Activated naive CD8-positive, alpha-beta T cell (primary cell): ENCODE results near the gene PROK2.

Experiments
- H3K27ac Mint-ChIP-seq: one replicate; pipeline ENCODE4 v1.8.0; 2021; ENCODE audit warnings: mixed read lengths
- H3K27me3 Mint-ChIP-seq: one replicate; pipeline ENCODE4 v1.8.0; 2021; ENCODE audit warnings: mixed read lengths
- H3K36me3 Mint-ChIP-seq: one replicate; pipeline ENCODE4 v1.8.0; 2021; ENCODE audit warnings: mixed read lengths
- H3K4me1 Mint-ChIP-seq: one replicate; pipeline ENCODE4 v1.8.0; 2021; ENCODE audit warnings: low read depth, mixed read lengths
- H3K4me3 Mint-ChIP-seq: one replicate; pipeline ENCODE4 v1.8.0; 2021; ENCODE audit warnings: mild to moderate bottlenecking, mixed read lengths
- H3K9me3 Mint-ChIP-seq: one replicate; pipeline ENCODE4 v1.8.0; 2021; ENCODE audit warnings: low read depth, mixed read lengths

Gene PROK2

DNA sequence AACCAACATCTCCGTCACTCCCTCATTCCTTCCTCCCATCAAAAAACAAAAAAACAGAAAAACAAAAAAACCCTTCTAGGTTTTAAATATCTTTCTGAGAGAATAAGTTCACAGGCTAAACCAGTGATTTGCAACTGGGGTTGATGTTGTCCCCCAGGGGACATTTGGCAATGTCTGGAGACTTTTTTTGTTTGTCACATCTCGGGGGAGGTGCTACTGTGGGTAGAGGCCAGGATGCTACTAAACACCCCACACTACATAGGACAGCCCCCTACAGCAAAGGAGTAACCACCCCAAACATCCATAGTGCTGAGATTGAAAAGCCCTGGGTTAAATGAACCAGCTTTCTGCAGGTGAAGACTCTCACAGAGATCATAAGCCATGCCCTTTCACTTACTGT lies 17.0 kb upstream of the PROK2 start:
- H3K27me3 Mint-ChIP-seq = peaks cover 9% of the 10 kb centered on the region
- no peaks in the 10 kb centered on the region for H3K4me1 Mint-ChIP-seq
- H3K36me3 Mint-ChIP-seq = no peaks in the 10 kb centered on the region
- no peaks in the 10 kb centered on the region for H3K9me3 Mint-ChIP-seq
- H3K4me3 Mint-ChIP-seq = no peak overlapping the region
- H3K27ac Mint-ChIP-seq = no peak overlapping the region

DNA sequence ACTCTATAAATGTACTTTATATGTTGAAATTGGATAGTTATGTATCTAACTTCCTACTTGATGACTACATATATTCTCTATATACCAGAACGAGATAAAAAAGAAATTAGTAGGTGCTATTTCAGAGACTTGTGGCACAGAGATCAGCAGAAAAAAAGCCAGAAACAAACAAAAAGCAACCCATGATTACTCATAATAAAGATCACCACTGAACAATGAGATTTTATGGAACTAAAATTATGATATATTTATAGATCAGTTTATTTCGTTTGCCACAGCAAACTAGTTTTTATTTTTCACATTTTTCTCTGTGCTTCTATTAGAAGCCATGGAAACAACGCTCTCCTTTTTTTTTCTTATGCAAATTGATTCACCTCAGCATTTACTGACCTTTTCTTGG lies 15.1 kb upstream of the PROK2 start:
- peaks cover 9% of the 10 kb centered on the region for H3K27me3 Mint-ChIP-seq
- H3K36me3 Mint-ChIP-seq = no peaks in the 10 kb centered on the region
- no peak overlapping the region for H3K27ac Mint-ChIP-seq
- H3K4me3 Mint-ChIP-seq = no peak overlapping the region
- no peaks in the 10 kb centered on the region for H3K4me1 Mint-ChIP-seq
- no peaks in the 10 kb centered on the region for H3K9me3 Mint-ChIP-seq

DNA sequence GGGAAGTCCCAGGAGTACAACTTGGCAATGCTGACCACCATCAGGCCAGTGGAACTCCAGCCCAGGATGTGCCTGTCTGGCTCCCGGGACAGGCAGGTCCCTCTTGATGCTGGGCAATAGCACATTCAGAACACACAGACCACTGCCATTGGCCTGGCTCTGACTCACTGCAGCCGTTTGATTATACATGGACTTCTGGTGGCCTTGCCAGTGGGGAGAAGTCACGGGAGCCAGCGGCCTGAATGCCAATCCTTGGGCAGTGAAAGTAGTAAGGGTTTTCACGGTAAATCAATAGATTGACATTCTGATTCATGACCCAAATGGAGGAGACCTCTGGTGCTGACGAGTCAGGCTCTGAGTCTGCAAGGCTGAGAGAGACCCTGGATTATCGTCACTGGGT lies 12.5 kb upstream of the PROK2 start:
- H3K4me3 Mint-ChIP-seq = no peak overlapping the region
- H3K27ac Mint-ChIP-seq = no peak overlapping the region
- peaks cover 12% of the 10 kb centered on the region for H3K27me3 Mint-ChIP-seq
- H3K9me3 Mint-ChIP-seq = no peaks in the 10 kb centered on the region
- no peaks in the 10 kb centered on the region for H3K36me3 Mint-ChIP-seq
- no peaks in the 10 kb centered on the region for H3K4me1 Mint-ChIP-seq

DNA sequence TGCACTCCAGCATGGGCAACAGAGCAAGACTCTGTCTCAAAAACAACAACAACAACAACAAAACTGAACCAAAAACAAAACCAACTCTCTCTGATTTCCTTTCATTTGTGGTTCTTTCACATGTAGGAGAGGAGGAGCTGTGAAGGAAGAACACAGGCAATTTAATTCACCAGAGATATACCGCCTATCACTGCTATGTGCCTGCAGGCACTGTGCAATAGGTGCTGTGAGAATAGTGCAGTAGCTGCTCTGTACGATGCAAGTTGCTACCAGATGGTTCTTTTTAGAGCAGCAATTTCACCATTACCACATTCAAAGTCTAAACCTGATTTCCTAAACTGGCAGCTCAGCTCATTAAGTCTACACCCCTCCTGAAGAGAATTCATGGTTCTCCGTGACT lies 11.3 kb upstream of the PROK2 start:
- no peak overlapping the region for H3K27ac Mint-ChIP-seq
- H3K36me3 Mint-ChIP-seq = no peaks in the 10 kb centered on the region
- H3K9me3 Mint-ChIP-seq = no peaks in the 10 kb centered on the region
- H3K4me3 Mint-ChIP-seq = no peak overlapping the region
- no peaks in the 10 kb centered on the region for H3K4me1 Mint-ChIP-seq
- peaks cover 8% of the 10 kb centered on the region for H3K27me3 Mint-ChIP-seq

DNA sequence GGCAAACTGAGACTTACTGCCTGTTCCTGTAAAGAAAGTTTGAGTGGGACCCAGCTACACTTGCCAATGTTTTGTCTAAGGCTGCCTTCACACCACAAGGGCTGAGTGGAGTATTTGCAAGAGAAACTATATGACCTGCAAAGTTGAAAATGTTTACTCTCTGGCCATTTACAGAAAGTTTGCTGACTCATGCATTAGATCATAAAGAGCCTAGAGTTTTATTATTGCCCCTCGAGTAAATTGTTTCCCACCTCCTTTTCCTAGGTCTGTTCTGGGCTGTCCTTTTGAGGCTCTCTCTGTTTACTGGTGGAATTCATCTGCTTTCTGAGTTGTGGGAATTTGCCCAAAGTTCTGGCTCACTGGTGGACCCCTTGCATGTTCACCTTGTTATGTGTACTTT lies 6.7 kb upstream of the PROK2 start:
- Mint-ChIP-seq H3K36me3 (no peaks in the 10 kb centered on the region), H3K4me1 (no peaks in the 10 kb centered on the region), H3K9me3 (no peaks in the 10 kb centered on the region), H3K27ac (no peak overlapping the region), H3K4me3 (no peak overlapping the region), H3K27me3 (peaks cover 9% of the 10 kb centered on the region)

DNA sequence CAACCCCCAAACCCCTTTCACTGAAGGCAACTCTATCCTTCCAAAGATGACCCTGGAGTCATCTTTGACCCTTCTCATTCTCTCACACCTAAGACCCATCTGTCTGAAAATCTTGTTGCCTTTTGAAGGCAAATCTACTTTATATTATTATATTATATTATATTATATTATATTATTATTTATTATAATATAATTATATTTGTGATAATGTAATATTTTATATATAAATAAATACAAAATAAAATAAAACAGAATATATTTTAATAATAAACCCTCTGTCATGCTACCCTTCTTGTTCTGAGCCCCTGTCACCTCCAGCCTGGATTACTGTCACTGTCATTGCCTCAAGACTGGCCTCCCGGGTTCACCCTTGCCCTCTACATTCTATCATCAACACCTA lies 5.0 kb upstream of the PROK2 start:
- Mint-ChIP-seq H3K4me1 (peaks cover 7% of the 10 kb centered on the region), H3K27ac (no peak overlapping the region), H3K27me3 (peaks cover 13% of the 10 kb centered on the region), H3K36me3 (no peaks in the 10 kb centered on the region), H3K4me3 (no peak overlapping the region), H3K9me3 (no peaks in the 10 kb centered on the region)

DNA sequence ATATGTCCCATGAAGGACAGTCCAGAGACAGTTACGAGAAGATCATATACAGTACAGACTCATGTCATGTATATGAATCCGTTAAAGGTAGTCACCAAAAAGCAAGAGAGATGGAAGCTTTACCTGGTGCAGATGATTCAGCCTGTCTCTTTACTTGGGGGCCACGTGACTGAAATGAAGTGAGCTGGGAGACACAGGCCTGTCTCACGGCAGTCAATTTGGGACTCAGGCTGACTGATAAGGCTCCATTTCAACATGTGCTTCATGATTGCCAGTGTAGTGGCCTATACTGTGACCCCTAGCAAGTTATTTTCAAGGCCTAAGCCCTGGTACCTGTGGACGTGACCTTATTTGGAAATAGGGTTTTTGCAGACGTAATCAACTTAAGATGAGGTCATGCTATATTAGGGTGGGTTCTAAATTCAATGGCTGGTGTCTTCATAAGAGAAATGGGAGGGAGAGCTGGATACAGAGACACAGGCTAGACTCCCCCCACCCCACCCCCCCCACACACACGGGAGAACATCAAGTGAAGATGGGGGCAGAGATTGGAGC lies 3.0 kb upstream of the PROK2 start:
- Mint-ChIP-seq H3K4me1 (peaks cover 15% of the 10 kb centered on the region), H3K27ac (no peak overlapping the region), H3K4me3 (no peak overlapping the region), H3K9me3 (no peaks in the 10 kb centered on the region), H3K36me3 (no peaks in the 10 kb centered on the region), H3K27me3 (peaks cover 15% of the 10 kb centered on the region)

DNA sequence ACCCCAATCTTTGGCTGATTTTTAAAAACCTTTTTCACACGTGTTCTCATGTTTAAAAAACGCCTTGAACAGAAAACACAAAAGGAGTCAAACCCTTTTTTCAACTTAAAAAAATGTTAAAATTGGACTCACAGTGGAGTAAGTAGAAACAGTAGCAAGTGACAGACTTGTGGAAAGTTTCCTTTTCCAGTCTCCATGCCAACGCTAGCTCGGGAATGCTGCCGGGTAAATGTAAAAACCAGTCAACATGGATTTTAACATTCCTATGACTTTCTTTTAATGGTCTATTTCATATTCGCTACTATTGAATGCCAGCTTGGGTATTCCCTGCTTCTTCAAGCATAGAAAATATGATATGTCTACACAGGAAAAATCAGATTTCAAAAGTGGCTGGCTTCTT lies 1.6 kb upstream of the PROK2 start:
- Mint-ChIP-seq H3K4me3 (peak overlapping the region; percentile 82), H3K27ac (no peak overlapping the region), H3K9me3 (no peaks in the 10 kb centered on the region), H3K4me1 (peaks cover 15% of the 10 kb centered on the region), H3K36me3 (no peaks in the 10 kb centered on the region), H3K27me3 (peaks cover 24% of the 10 kb centered on the region)

DNA sequence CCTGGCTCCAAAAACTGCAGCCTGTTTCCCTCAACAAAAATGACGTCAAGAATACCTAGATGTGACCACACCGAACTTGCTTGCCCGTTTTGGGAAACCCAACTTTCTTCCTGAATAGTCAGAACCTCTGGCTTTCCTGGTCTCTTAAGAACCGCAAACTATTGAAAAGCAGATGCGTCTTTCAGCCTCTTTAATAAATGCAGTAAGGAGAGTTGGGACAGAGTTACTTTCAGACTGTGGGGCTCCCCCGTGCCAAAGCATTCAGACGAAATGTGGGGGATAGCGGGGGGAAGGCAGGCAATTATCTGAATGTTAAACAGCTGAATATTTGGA lies 1.2 kb upstream of the PROK2 start:
- H3K27ac Mint-ChIP-seq = peak overlapping the region; percentile 50
- no peaks in the 10 kb centered on the region for H3K36me3 Mint-ChIP-seq
- peaks cover 26% of the 10 kb centered on the region for H3K27me3 Mint-ChIP-seq
- peak overlapping the region; percentile 82 for H3K4me3 Mint-ChIP-seq
- peaks cover 15% of the 10 kb centered on the region for H3K4me1 Mint-ChIP-seq
- no peaks in the 10 kb centered on the region for H3K9me3 Mint-ChIP-seq

DNA sequence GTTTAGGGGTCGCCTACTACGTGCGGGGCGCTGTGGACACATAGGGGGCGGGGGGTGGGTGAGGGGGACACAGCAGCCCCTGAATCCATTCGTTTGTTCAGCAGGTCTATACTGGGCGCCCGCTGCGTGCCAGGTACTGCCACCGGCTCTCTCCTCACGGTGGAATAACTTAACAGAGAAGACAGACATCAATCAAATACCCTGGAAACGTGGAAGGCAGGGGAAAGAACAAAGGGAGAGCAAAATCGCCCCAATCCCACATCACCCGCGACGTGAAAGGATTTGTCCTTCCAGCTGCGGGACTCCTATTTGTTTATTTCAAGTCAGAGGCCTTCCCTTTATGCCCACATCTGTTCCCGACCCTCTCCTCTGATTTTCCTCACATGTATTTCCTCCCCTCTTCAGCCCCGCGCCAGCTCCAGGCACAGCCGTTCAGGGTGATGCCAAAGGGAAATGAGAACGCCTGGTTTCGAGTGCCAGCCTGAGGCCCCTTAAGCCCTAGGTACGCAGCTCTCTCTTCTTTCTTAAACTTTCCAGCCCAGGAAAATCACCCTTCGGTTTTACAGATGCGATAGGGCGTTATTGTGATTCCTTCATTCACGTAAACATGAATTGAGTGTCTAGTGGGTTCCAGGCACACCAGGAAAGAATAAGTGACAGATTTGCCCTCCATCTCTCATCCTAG lies 726 bp upstream of the PROK2 start:
- Mint-ChIP-seq H3K27me3 (peaks cover 29% of the 10 kb centered on the region), H3K4me3 (peak overlapping the region; percentile 82), H3K4me1 (peaks cover 16% of the 10 kb centered on the region), H3K27ac (peak overlapping the region; percentile 84), H3K36me3 (no peaks in the 10 kb centered on the region), H3K9me3 (no peaks in the 10 kb centered on the region)

DNA sequence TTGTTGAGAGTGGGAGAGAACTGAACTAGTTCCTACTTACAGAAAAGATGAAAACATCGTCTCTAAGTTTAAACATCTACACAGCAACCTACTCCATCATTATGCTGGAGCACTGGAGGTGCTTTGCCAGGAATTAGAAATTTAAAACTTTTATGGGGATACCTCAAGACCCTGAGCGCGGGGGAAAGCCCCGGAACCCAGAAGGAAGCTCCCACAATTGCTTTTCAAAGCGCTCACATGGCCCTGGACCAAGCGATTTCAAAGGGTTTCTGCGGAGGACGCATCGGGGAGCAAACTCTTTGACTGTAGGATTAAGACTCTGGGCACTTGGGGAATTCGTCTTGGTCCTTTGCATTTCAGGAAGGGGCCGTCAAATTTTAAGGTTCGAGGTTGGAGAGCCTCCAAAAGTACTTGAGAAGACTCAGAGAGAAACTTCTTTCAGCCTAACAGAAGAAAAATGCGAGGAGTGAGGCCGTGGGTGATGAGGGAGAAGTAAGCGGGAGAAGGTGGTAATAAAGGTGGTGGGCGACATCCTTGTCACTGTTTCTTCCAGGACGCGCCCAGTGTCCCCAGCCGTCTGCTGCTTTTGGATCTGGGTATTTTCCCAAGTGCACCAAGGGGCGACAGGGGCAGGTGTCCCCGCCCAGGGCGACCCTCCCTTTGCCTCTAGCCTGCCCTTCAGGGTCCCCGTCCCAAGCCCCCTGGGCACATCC lies 591 bp downstream of the PROK2 start:
- H3K9me3 Mint-ChIP-seq = no peaks in the 10 kb centered on the region
- peaks cover 35% of the 10 kb centered on the region for H3K27me3 Mint-ChIP-seq
- peak overlapping the region; percentile 70 for H3K27ac Mint-ChIP-seq
- H3K4me1 Mint-ChIP-seq = peaks cover 27% of the 10 kb centered on the region
- H3K4me3 Mint-ChIP-seq = peak overlapping the region; percentile 86
- H3K36me3 Mint-ChIP-seq = no peaks in the 10 kb centered on the region

DNA sequence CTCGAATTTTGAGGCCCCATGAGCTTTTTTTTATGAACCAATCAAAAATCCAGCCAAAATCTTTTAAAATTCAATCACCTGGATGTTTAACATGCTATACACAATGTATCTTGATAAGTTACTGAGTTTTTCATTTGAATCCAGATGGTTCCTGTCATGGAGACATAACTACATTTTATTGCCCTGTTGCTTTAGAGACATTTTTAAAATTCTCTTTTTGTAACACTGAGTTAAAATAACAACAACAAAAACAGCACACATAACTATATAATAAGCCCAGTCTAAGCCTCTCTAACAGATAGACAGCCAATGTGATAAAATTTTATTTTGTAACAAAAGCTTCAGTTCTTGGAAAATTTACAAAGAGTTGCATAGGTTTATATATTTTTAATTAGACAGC lies 1.8 kb downstream of the PROK2 start:
- H3K27me3 Mint-ChIP-seq = peaks cover 37% of the 10 kb centered on the region
- H3K4me3 Mint-ChIP-seq = no peak overlapping the region
- H3K9me3 Mint-ChIP-seq = no peaks in the 10 kb centered on the region
- peaks cover 27% of the 10 kb centered on the region for H3K4me1 Mint-ChIP-seq
- H3K36me3 Mint-ChIP-seq = no peaks in the 10 kb centered on the region
- H3K27ac Mint-ChIP-seq = no peak overlapping the region

DNA sequence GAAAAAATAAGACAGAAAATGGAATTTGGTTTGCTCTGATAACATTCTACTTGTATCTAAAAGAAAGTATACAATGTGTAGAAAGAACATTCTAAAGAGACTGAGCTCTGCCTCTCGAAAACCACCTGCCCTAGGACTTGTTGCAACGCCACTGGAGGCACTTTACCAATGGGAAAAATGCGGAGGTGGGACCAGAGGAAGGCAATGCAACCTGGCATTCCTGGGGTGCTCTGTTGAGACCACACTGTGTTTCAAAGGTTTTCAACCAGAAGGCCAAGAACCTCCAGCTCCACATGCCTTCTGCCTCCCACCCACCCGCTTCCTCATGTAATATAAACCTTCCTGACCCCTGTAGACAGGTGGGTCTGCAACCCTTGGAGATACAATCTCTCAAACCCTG lies 4.5 kb downstream of the PROK2 start:
- Mint-ChIP-seq H3K27me3 (peaks cover 29% of the 10 kb centered on the region), H3K4me1 (peaks cover 22% of the 10 kb centered on the region), H3K36me3 (no peaks in the 10 kb centered on the region), H3K9me3 (no peaks in the 10 kb centered on the region), H3K27ac (no peak overlapping the region), H3K4me3 (no peak overlapping the region)

DNA sequence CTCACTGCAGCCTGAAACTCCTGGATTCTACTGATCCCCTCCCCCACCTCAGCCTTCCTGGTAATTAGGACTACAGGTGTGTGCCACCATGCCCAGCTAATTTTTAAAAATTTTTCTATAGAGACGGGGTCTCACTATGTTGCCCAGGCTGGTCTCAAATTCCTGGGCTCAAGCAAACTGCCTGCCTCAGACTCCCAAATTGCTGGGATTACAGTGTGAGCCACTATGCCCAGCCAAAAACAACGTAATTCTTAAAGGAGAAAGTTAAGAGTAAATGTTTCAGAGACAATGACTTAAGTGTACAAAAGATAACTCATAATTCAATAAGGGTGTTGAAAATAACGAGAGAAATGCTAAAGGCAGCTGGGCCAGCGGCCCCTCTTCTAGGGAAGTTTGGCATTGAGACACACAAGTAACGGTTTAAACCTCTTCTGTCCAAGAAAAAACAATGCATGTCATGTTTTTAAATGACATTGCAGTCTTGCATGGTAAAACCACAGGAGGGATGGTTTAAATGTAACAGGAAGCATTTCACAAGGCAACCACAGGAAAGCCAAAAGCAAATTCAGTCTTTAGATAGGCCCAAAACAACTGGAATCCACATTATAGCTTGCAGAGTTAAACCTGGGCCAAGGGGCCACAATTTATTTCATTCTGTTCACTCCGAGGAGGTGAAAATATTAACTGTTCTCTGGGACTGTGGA lies 5.1 kb downstream of the PROK2 start:
- Mint-ChIP-seq H3K27me3 (peaks cover 29% of the 10 kb centered on the region), H3K36me3 (no peaks in the 10 kb centered on the region), H3K4me3 (no peak overlapping the region), H3K9me3 (no peaks in the 10 kb centered on the region), H3K4me1 (peaks cover 20% of the 10 kb centered on the region), H3K27ac (no peak overlapping the region)

DNA sequence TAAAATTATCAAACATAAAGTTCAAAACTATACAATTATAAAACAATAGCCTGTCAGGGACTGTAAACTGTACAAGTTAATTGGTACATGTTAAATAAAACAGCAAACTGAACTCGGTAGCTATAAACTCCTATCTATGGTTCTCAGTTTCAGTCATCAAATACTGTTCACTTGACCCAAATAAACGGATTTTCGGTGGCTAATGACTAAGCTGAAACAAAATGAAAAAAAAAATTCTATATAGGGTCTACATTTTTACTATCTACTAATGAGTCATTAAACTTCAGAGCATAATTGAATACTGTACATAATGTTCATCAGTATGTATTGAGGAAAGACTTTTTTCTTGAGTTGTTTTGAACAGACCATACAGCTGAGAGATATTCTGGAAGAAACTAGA lies 6.6 kb downstream of the PROK2 start:
- no peaks in the 10 kb centered on the region for H3K36me3 Mint-ChIP-seq
- peaks cover 24% of the 10 kb centered on the region for H3K27me3 Mint-ChIP-seq
- H3K27ac Mint-ChIP-seq = no peak overlapping the region
- H3K9me3 Mint-ChIP-seq = no peaks in the 10 kb centered on the region
- H3K4me1 Mint-ChIP-seq = peaks cover 11% of the 10 kb centered on the region
- H3K4me3 Mint-ChIP-seq = no peak overlapping the region
